ENCODE data around the gene ANTXR2. TPM values are rescaled to one million over a fixed set of nuclear protein-coding genes. Genes with fewer than 3 reads are reported as not detected.

ANTXR2 gene
- total and polyA plus RNA-seq, 9 of the 15 experiments (the other 6 are each of a cell fraction or from before 2014, with no cell fraction given), result 10.1 to 83.8 (median 60.3) TPM

DNA sequence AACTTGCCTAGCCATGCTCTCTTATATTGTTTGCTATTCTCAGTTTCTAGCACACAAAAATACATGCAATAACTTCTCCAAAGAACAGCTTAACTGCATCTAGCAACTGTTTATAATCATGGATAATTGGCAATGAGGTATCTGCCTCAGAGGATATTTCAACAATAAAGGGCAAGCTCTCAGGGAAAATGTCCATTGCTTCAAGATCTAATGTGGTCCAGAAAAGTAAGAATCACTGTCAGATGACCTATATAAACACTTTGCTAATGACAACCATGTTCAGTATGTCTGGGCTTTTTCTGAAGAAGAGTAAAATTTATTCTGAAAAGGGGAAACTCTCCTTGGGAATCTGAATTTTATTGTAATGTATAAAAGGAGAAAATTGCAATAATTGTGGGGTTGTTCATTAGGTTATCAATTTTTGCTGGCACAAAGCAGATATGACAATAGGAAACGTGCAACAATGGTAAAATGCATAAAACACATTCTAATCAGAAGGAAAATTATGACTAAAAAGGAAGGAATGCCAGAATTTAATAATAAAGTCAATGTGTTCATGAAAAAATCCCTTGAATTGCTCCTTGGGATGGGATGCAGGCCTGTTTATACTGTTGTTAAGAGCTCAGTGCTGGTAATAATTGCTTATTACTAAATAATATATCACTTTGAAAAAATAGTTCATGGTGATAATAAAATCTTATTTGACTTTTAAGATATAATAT, 90.3 kb downstream of the ANTXR2 start (continued):
- TF ChIP-seq, protein P1, sequence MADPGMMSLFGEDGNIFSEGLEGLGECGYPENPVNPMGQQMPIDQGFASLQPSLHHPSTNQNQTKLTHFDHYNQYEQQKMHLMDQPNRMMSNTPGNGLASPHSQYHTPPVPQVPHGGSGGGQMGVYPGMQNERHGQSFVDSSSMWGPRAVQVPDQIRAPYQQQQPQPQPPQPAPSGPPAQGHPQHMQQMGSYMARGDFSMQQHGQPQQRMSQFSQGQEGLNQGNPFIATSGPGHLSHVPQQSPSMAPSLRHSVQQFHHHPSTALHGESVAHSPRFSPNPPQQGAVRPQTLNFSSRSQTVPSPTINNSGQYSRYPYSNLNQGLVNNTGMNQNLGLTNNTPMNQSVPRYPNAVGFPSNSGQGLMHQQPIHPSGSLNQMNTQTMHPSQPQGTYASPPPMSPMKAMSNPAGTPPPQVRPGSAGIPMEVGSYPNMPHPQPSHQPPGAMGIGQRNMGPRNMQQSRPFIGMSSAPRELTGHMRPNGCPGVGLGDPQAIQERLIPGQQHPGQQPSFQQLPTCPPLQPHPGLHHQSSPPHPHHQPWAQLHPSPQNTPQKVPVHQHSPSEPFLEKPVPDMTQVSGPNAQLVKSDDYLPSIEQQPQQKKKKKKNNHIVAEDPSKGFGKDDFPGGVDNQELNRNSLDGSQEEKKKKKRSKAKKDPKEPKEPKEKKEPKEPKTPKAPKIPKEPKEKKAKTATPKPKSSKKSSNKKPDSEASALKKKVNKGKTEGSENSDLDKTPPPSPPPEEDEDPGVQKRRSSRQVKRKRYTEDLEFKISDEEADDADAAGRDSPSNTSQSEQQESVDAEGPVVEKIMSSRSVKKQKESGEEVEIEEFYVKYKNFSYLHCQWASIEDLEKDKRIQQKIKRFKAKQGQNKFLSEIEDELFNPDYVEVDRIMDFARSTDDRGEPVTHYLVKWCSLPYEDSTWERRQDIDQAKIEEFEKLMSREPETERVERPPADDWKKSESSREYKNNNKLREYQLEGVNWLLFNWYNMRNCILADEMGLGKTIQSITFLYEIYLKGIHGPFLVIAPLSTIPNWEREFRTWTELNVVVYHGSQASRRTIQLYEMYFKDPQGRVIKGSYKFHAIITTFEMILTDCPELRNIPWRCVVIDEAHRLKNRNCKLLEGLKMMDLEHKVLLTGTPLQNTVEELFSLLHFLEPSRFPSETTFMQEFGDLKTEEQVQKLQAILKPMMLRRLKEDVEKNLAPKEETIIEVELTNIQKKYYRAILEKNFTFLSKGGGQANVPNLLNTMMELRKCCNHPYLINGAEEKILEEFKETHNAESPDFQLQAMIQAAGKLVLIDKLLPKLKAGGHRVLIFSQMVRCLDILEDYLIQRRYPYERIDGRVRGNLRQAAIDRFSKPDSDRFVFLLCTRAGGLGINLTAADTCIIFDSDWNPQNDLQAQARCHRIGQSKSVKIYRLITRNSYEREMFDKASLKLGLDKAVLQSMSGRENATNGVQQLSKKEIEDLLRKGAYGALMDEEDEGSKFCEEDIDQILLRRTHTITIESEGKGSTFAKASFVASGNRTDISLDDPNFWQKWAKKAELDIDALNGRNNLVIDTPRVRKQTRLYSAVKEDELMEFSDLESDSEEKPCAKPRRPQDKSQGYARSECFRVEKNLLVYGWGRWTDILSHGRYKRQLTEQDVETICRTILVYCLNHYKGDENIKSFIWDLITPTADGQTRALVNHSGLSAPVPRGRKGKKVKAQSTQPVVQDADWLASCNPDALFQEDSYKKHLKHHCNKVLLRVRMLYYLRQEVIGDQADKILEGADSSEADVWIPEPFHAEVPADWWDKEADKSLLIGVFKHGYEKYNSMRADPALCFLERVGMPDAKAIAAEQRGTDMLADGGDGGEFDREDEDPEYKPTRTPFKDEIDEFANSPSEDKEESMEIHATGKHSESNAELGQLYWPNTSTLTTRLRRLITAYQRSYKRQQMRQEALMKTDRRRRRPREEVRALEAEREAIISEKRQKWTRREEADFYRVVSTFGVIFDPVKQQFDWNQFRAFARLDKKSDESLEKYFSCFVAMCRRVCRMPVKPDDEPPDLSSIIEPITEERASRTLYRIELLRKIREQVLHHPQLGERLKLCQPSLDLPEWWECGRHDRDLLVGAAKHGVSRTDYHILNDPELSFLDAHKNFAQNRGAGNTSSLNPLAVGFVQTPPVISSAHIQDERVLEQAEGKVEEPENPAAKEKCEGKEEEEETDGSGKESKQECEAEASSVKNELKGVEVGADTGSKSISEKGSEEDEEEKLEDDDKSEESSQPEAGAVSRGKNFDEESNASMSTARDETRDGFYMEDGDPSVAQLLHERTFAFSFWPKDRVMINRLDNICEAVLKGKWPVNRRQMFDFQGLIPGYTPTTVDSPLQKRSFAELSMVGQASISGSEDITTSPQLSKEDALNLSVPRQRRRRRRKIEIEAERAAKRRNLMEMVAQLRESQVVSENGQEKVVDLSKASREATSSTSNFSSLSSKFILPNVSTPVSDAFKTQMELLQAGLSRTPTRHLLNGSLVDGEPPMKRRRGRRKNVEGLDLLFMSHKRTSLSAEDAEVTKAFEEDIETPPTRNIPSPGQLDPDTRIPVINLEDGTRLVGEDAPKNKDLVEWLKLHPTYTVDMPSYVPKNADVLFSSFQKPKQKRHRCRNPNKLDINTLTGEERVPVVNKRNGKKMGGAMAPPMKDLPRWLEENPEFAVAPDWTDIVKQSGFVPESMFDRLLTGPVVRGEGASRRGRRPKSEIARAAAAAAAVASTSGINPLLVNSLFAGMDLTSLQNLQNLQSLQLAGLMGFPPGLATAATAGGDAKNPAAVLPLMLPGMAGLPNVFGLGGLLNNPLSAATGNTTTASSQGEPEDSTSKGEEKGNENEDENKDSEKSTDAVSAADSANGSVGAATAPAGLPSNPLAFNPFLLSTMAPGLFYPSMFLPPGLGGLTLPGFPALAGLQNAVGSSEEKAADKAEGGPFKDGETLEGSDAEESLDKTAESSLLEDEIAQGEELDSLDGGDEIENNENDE (IDR thresholded peaks at IDR 0.05; ENCODE audit: low read depth, low read length), result no peak
- no peak for TF ChIP-seq ARNT (IDR thresholded peaks at IDR 0.05)
- TF ChIP-seq, protein P2, sequence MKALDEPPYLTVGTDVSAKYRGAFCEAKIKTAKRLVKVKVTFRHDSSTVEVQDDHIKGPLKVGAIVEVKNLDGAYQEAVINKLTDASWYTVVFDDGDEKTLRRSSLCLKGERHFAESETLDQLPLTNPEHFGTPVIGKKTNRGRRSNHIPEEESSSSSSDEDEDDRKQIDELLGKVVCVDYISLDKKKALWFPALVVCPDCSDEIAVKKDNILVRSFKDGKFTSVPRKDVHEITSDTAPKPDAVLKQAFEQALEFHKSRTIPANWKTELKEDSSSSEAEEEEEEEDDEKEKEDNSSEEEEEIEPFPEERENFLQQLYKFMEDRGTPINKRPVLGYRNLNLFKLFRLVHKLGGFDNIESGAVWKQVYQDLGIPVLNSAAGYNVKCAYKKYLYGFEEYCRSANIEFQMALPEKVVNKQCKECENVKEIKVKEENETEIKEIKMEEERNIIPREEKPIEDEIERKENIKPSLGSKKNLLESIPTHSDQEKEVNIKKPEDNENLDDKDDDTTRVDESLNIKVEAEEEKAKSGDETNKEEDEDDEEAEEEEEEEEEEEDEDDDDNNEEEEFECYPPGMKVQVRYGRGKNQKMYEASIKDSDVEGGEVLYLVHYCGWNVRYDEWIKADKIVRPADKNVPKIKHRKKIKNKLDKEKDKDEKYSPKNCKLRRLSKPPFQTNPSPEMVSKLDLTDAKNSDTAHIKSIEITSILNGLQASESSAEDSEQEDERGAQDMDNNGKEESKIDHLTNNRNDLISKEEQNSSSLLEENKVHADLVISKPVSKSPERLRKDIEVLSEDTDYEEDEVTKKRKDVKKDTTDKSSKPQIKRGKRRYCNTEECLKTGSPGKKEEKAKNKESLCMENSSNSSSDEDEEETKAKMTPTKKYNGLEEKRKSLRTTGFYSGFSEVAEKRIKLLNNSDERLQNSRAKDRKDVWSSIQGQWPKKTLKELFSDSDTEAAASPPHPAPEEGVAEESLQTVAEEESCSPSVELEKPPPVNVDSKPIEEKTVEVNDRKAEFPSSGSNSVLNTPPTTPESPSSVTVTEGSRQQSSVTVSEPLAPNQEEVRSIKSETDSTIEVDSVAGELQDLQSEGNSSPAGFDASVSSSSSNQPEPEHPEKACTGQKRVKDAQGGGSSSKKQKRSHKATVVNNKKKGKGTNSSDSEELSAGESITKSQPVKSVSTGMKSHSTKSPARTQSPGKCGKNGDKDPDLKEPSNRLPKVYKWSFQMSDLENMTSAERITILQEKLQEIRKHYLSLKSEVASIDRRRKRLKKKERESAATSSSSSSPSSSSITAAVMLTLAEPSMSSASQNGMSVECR (CRISPR knock-in tag; IDR thresholded peaks at IDR 0.05), result no peak

All from K562 (cell line).